HG02610 (cell line): ENCODE data around the gene GIMAP8.
"Not testable (repeated sequence)": the region's sequence is repeated elsewhere in the genome, so short reads cannot be mapped to it uniquely, and the experiment has no call there.

Experiments
- ATAC-seq: cut with Tn5 transposase; IDR thresholded peaks from one replicate; pipeline ENCODE4 v1.9.1; 2021; ENCODE audit warnings: mild to moderate bottlenecking, moderate library complexity; ENCODE audit not compliant: unreplicated experiment

The GIMAP8 gene

DNA sequence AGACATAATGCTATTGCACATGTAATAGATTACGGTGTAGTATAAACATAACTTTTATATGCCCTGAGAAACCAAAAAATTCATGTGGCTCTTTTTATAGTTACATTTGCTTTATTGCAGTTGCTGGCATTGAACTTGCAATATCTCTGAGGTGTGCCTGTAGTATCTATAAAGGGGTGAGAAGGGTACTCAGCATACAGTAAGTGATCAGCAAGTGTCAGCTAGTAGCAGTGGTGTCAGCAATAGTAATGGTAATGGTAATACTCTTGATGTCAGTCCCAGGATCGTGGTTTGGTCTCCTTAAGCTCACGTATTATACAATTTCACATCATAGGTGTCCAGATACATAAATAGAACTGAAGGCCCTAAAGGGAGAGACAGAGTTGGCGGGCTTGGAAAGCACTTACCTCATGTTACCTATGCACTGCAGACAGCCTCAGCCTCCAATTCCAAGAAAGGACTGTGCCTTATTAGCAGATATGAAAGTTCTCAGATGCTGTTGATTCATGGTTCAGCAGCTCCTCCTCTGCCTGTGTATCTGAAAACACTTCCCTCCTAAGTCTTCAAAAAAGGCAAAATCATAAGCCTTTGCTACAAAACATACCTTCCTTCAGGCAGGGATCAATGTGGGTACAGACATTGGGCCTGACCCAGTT is 57.6 kb downstream of the GIMAP8 start:
- ATAC-seq = no peak

DNA sequence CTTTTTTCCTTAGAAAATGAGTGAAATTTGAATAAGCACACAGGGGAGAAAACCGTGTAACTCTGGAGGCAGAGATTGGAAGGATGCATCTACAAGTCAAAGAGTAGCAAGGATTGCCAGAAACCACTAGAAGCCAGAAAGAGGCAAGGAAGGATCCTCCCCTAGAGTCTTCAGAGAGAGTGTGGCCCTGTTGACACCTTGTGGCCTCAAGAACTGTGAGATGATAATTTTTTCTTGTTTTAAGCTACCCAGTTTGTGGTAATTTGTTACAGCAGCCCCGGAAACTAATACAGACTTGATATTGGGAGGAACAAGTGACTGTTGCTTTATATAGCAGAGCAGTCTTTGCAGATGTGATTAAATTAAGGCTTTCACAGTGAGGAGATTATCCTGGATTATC is 60.6 kb downstream of the GIMAP8 start:
- ATAC-seq = no peak

DNA sequence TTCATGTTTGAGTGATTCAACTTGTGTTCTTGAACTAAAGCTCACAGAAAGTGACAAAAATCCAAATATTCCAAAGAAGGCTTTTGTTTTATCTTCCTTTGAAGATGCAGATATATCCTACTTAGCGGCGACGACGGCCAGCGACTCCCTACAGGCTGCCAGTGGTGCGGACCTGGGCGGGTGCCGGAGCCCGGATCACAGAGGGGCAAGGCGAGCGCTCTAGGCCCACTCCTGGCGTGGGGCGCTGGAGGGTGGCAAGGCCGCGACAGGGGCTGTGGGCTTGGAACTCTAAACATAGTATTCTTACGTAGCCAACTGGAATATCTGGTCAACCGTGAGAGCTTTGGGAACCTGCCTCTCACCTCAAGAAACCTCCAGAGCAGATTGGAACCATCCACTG is 63.3 kb downstream of the GIMAP8 start:
- no peak for ATAC-seq

DNA sequence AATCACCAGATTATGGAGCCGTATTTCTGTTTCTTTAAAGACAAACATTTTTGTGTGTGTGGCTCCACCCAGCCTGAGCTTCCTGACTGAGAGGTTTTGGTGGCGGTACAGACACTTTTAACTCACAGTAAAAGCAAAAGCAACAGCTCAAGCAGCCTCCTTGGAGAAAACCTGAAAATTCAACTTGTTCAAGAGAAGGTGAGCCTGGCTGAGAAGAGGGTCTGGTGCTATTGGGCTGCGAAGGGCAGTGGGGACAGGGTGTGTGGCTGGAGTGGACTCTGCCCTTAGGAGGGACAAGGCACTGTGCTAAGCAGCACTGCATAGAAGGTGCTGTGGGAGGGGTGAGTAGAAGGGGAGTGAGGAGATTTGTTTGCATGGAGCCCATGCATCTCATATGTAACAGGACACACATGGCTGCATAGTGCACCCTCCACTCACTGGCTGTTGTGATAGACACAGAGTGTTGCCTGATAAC is 64.4 kb downstream of the GIMAP8 start, which contains the start of gene GIMAP7:
GIMAP7 (plus strand) TSS at position 125 of the 475 bp plus-strand sequence. CDS start 5,103 bp downstream, outside the sequence.
- peak; percentile 70 for ATAC-seq

DNA sequence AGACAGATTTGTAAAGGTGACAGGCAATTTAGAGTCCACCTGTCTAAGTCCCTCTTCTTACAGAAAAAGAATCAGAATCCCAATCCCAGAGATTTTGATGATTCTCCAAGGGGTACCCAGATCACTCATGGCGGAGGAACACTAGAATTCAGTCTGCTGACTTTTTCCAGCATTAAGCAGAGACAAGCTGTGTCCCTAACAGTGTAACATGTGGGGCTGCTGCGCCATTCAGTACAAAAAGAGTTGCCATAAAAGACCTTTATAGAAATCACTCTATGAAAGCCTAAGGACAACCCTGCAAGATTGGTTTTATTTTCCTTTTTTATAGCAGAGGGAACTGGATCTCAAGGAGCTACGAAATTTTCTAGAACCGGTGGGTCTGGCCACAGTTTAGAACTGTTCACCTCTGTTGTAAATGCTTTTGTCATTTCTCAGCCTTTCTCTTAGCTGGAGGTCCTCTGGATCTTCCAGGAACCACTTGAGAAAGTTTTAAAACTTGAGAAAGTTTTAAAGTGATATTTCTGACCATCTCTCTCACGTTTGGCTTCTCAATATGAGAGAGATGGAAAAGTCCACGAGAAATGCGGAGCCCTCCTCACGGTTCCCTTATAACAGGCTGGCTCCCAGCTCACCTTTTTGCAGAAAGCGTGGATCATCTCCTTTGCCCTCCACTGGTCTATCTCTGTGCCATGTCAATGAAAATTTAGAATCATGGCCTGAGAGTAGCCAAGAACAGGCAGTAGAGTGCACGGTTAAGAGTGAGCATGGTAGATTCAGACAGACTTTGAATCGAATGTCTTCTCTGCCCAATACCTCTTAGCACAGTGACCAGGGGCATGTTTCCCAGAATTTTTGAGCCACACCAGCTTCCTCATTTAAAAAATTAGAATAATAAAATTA is 65.1 kb downstream of the GIMAP8 start:
- no peak for ATAC-seq

DNA sequence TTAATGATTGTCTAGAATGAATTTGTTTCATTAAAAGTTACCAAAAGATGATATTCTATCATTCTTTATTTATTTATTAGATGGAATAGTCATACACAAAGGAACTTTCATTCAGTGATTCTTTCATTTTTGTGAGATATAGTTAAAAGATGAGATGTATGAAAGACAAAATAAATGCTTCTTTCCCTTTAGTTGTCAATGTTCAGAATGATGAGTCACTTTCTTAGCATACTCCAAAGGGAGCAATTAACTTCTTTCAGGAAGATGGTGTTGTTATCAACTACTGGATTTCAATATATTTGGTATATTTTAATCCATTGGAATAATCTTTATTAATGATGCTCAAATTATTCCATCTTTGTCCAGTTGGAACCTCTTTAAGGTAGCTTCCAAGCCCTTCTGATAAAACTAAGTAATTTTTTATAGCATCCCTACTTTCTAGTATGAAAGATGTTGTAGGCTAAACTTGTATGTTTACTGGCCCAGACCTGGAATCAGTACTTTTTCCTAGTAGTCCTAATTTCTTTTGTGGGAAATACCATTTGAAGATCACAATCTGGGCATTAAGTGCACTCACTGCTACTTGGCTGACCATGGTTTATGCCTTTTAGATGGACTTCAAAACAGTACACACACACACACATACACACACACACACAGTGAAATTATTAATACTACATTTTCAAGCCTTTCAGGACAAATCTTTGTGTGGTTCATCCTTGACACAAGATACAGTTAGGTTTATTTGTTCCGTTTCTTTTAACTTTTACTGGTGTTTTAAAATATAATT is 66.7 kb downstream of the GIMAP8 start:
- ATAC-seq = no peak

DNA sequence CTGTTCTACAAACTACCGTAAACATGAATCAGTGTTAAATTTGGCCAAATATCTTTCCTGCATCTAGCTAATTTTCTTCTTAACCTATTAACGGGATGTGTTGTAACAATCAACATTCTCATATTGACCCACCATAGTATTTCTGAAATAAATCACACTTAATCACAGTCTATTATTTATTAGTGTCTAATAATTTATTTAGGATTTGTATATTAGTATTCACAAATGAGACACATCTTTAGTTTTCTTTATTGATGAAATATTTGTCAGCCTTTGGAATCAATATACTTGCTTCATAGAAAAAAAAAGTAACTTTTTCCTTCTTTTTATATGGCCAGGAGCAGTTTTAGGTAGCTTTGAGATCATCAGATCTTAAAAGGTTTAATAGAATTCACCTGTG is 68.9 kb downstream of the GIMAP8 start:
- ATAC-seq = no peak

DNA sequence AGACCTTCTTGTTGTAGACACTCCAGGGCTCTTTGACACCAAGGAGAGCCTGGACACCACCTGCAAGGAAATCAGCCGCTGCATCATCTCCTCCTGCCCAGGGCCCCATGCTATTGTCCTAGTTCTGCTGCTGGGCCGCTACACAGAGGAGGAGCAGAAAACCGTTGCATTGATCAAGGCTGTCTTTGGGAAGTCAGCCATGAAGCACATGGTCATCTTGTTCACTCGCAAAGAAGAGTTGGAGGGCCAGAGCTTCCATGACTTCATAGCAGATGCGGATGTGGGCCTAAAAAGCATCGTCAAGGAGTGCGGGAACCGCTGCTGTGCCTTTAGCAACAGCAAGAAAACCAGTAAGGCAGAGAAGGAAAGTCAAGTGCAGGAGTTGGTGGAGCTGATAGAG is 69.7 kb downstream of the GIMAP8 start:
- no peak for ATAC-seq

DNA sequence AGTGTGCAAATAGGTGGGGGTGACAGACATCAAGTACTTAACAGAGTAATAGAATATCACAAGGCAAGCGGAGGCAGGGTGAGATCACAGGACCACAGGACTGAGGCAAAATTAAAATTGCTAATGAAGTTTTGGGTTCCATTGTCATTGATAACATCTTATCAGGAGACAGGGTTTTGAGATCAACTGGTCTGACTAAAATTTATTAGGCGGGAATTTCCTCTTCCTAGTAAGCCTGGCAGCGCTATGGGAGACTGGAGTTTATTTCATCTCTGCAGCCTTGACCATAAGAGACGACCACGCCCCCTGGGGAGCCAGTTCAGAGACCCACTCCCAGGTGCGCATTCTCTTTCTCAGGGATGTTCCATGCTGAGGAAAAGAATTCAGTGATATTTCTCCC is 72.5 kb downstream of the GIMAP8 start:
- ATAC-seq = not testable (repeated sequence)

DNA sequence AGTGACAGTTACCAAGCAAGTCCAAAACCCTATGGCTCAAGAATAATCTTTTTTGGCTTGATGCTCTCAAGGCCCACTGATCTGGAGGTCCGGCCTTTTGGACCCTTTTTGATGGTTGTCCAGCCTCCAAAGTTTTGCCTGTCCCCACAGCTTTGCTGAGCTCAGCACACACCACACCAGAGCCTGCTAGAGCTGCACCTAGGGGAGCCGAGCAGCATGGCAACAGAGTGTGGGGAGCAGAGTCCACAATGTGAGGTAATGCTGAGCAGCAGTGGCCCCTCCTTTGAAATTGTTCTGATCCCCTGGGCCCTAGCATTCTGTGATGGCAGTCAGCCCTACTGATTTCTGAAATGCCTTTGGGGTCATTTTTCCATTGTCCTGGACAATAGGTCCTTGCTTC is 73.6 kb downstream of the GIMAP8 start:
- no peak for ATAC-seq
